Effector CD8-positive, alpha-beta T cell (primary cell): ENCODE measurements around the gene TEKT1.
"Not testable (repeated sequence)": the region's sequence is repeated elsewhere in the genome, so short reads cannot be mapped to it uniquely, and the experiment has no call there.

Experiments
- DNase-seq: peaks from one replicate; lab custom pipeline; 2025; lab: John Stamatoyannopoulos, UW
- total RNA-seq, 4 experiments: gene quantifications; one replicate each; lab custom pipeline; 2026; lab: John Stamatoyannopoulos, UW

TEKT1 gene
- 0 to 0.09 (median 0) reads per million in 4 experiments for total RNA-seq

DNA sequence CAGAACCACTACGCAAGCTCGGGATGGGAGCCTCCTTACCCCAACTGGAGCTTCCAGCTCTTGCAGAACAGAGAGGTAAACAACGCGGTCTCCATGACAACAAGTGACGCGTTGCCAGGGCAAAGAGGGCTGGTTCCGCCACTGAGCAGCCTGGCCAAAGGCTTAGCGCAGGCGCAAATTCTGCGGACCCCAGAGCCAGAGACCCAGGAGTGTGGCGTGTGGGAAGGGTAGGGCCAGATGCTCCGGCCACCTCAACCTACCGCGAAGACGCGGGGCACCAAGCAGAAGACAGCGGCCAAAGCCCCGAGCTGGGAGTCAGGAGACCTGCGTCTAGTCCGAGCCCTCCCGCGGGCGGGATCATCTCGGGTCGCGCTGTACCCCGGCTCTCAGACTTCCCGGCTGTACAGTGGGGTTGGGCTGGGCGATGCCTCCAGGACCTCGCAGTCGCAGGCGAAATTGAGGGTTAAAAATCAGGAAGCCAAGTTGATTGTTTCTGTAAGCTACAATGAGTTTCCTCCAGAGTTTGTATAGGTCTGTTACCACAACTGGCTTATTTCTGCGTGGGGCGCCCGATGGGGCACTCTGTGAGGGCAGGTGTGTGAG lies at the start of gene TEKT1:
Gene TEKT1, minus strand, starts transcription at position 69 of the 603 bp plus-strand sequence. CDS start 1,353 bp downstream, outside the sequence.
- peak; percentile 54 for DNase-seq

- not testable (repeated sequence) for DNase-seq
Observed at GRCh38 chr17:6879221-6879975, 47.9 kb upstream of the TEKT1 start.

DNA sequence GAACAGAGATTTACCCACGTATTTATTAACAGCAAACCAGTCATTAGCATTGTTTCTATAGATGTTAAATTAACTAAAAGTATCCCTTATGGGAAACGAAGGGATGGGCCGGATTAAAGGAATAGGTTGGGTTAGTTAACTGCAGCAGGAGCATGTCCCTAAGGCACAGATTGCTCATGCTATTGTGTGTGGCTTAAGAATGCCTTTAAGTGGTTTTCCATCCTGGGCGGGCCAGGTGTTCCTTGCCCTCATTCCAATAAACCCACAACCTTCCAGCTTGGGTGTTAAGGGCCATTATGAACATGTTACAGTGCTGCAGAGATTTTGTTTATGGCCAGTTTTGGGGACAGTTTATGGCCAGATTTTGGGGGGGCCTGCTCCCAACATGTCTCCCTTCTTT lies 43.7 kb upstream of the TEKT1 start:
- not testable (repeated sequence) for DNase-seq

DNA sequence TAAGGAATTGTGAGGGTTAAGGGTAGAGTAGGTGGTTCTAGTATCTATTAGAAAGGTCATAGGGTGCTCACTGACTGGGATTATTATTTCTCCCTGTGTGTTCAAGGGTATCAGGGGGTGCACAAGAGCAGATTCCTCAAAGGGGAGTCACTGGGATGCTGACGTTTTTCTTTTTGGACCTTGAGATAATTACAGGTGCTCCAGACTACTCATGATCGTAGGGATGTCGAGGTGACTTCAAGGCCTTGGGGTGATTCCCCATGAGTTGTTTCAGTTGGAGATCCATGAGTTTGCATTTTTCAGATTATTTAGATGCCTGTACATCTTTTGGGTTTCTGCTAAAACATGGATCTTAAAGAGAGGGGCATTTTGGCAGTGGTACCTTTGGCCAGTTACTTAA lies 41.4 kb upstream of the TEKT1 start:
- no peak for DNase-seq

DNA sequence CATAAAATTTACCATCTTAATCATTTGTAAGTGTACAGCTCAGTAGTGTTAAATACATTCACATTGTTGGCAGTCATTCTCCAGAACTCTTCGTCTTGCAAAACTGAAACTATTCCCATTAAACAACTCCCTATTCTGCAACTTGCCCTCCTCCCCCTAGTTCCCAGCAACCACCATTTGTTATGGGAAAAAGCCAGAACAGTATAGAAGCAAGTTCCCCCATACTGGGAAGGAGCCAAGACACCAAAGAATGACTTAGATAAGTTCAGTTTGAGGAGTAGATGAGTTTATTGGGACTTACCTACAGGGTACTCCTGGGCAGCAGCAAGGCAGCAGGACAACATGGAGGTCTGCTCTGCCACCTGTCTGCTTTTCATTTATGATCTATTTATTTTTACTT lies 39.3 kb upstream of the TEKT1 start:
- DNase-seq = no peak

GRCh38 chr17:6868582-6868981 lies 37.1 kb upstream of the TEKT1 start:
- DNase-seq = no peak

GRCh38 chr17:6867849-6868248 lies 36.3 kb upstream of the TEKT1 start:
- no peak for DNase-seq

DNA sequence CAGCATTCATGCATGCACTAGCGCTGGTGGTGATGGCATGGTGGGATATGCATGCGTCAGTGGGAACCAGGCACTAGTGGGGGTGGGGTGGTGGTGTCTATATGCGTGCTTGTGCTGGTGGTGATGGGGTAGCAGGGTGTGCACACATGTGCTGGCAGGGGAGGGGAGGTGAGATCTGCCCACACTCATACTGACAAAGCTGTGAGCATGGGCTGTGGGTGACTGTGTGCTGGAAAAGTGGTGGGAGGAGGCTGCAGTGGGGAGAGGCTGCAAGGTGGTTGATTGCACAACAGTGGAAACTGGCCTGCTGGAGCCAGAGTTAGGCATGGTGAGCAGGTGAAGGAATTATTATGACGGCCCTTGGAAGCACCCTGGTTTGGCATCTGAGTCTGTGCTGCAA lies 31.3 kb upstream of the TEKT1 start:
- DNase-seq = no peak

DNA sequence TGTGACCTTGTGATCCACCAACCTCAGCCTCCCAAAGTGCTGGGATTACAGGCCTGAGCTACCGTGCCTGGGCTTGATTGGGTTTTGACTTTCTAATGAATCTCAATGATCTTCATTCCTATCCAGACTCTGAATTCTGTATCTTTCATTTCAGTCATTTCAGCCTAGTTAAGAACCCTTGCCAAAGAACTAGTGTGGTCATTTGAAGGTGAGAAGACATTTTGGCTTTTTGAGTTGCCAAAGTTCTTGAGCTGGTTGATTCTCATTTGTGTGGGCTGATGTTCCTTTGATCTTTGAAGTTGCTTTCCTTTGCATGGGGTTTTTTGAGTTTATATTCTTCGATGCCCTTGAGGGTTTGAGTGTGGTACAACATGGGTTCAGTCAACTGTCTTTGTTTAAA lies 30.6 kb upstream of the TEKT1 start:
- DNase-seq = no peak

DNA sequence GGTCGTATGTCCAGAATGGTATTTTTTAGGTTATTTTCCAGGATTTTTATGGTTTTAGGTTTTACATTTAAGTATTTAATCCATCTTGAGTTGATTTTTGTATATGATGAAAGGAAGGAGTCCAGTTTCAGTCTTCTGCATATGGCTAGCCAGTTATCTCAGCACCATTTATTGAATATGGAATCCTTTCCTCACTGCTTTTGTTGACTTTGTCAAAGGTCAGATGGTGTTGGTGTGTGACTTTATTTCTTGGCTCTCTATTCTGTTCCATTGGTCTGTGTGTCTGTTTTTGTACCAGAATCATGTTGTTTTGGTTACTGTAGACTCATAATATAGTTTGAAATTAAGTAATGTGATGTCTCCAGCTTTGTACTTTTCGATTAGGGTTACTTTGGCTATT lies 26.4 kb upstream of the TEKT1 start:
- DNase-seq = no peak

DNA sequence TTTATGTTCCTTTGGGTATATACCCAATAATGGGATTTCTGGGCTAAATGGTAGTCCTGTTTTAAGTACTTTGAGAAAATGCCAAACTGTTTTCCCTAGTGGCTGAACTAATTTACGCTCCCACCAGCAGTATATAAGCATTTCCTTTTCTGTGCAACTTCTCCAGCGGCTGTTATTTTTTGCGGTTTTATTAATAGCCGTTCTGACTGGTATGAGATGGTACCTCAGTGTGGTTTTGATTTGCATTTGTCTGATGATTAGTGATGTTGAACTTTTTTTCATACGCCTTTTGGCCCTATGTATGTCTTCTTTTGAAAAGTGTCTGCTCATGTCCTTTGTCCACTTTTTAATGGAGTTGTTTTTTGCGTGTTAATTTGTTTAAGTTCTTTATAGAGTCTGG lies 25.8 kb upstream of the TEKT1 start:
- DNase-seq = no peak

GRCh38 chr17:6856051-6856450 lies 24.5 kb upstream of the TEKT1 start:
- no peak for DNase-seq

DNA sequence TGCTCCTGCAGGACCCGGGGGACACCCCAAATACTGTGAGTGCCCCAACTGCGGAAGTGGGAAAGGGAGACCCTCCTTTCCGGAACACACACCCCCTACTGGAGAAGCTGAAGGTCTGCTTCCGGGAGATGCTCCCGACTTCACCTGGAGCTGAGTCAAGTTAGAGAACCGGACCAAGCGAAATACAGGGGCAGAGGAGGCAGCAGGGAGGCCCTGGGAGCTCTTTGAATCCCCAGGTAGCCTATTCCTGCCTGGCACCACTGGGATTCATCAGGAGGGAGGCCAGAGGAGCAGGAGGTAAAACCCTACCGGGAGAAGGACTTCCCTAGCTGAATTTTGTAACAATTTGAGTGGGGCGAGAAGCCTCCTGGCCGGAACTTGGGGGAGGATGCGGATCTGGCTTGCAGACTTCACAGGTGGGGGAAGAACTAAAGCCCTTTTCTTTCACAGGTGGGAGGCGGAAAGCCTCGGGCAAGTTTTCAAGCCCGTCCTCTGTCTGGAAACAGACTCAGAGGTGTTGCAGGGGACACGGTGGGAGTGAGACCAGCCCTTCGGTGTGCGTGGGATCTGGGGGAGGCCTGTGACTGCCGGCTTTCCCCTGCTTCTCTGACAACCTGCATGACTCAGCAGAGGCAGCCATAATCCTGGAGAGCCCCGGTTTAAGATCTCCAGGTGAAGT lies 22.4 kb upstream of the TEKT1 start:
- DNase-seq = no peak

DNA sequence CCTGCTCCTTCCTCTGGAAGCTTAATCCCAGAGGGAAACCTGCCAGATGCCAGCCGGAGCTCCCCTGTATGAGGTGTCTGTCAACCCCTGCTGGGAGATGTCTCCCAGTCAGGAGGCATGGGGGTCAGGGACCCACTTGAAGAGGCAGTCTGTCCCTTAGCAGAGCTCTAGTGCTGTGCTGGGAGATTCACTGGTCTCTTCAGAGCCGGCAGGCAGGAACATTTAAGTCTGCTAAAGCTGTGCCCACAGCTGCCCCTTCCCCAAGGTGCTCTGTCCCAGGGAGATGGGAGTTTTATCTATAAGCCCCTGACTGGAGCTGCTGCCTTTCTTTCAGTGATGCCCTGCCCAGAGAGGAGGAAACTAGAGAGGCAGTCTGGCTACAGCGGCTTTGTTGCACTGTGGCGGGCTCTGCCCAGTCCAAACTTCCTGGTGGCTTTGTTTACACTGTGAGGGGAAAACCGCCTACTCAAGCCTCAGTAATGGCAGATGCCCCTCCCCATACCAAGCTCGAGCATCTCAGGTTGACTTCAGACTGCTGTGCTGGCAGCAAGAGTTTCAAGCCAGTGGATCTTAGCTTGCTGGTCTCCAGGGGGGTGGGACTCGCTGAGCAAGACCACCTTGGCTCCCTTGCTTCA lies 17.1 kb upstream of the TEKT1 start:
- not testable (repeated sequence) for DNase-seq

GRCh38 chr17:6846138-6846537 lies 14.6 kb upstream of the TEKT1 start:
- not testable (repeated sequence) for DNase-seq

- DNase-seq = not testable (repeated sequence)
Observed at GRCh38 chr17:6844406-6844805, 12.9 kb upstream of the TEKT1 start.

DNA sequence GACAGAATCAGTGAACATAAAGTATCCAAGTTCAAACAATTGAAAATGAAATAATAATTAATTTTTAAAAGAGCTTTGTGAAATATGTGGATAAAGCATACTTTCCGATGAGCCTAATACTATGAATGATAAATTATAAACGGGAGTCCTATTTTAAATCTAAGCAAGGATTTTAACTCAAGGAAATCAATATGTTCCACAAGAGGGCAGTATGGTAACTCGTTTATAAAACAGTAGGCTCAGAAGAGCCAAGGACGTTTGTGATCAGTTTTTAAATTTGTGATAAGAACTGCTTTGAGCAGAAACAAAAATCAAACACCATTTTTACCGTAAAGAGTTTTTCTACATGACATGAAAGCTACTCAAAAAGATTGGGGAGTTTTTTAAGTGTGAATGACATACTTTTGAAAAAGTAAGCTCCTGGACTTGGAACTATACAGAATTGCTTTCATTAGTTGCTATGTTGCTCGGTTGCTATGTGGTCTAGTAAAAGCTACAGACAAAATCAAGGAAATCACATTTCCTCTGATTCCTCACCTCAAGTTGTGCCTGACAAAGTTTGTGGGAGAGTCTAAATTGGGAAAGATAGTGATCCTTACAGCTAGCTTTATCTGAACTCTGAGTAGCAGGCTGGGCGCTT lies 11.8 kb upstream of the TEKT1 start:
- no peak for DNase-seq

GRCh38 chr17:6841769-6842168 lies 10.2 kb upstream of the TEKT1 start:
- DNase-seq = not testable (repeated sequence)

GRCh38 chr17:6830383-6830986 lies 1.0 kb downstream of the TEKT1 start:
- DNase-seq = no peak

GRCh38 chr17:6823011-6823442 lies 8.5 kb downstream of the TEKT1 start:
- DNase-seq = no peak

DNA sequence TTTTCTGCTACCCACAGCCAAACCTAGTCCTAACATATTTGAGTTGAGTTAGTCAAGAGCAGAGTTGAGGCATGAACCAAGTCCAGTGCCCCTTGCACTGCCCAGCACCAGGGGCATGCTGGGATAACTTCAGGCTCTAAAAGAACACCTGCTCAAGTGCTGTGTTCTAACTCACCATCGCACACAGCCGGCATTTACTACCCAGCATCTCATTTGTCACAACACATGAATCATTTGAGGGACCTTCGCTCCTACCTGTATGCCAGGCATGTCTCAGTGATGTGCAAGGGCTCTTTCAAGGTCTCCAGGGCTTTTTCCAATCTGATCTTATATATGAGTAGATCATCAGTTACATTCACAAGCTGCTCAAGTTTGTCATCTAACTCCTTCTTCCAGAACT lies 12.6 kb downstream of the TEKT1 start:
- no peak for DNase-seq
